Central memory CD8-positive, alpha-beta T cell (primary cell): Measurements from ENCODE around the gene NR3C2.

Source experiments
- ATAC-seq: fragments of 150-1000 bp; cut with Tn5 transposase; replicated peaks from 2 replicates; pipeline ENCODE4 v1.10.0; 2022; ENCODE audit warnings: mild to moderate bottlenecking, moderate FRiP score, moderate number of reproducible peaks; ENCODE audit not compliant: poor library complexity, severe bottlenecking; ENCODE audit errors: extremely low read depth
- DNase-seq, 2 donors: peaks; one replicate each; pipeline ENCODE4 v3.0.0; 2021; ENCODE audit warnings: low spot score in 2 of 2
- H3K27ac Mint-ChIP-seq: one replicate; pipeline ENCODE4 v1.8.0; 2022; ENCODE audit warnings: low read depth, mild to moderate bottlenecking, moderate library complexity, mixed read lengths
- H3K27me3 Mint-ChIP-seq: one replicate; pipeline ENCODE4 v1.8.0; 2022; ENCODE audit warnings: mixed read lengths
- H3K36me3 Mint-ChIP-seq: one replicate; pipeline ENCODE4 v1.8.0; 2022; ENCODE audit warnings: mild to moderate bottlenecking, moderate library complexity, mixed read lengths; ENCODE audit not compliant: insufficient read depth
- H3K4me1 Mint-ChIP-seq: one replicate; pipeline ENCODE4 v1.8.0; 2022; ENCODE audit warnings: mixed read lengths
- H3K4me3 Mint-ChIP-seq: one replicate; pipeline ENCODE4 v1.8.0; 2022; ENCODE audit warnings: mild to moderate bottlenecking, moderate library complexity, mixed read lengths
- H3K9me3 Mint-ChIP-seq: one replicate; pipeline ENCODE4 v1.8.0; 2022; ENCODE audit warnings: mixed read lengths

The NR3C2 gene

GRCh38 chr4:148430854-148431253, 11.4 kb downstream of the NR3C2 start:
- Mint-ChIP-seq H3K36me3 (peaks cover 6% of the 10 kb centered on the region), H3K4me1 (peaks cover 49% of the 10 kb centered on the region), H3K27ac (no peak overlapping the region), H3K9me3 (no peaks in the 10 kb centered on the region), H3K4me3 (no peak overlapping the region), H3K27me3 (no peaks in the 10 kb centered on the region)
- ATAC-seq = no peak
- DNase-seq = no peak

- ATAC-seq (no peak), DNase-seq (no peak)
- H3K27ac Mint-ChIP-seq = peak overlapping the region; percentile 9
- H3K9me3 Mint-ChIP-seq = no peaks in the 10 kb centered on the region
- H3K36me3 Mint-ChIP-seq = peaks cover 4% of the 10 kb centered on the region
- peaks cover 41% of the 10 kb centered on the region for H3K4me1 Mint-ChIP-seq
- no peaks in the 10 kb centered on the region for H3K27me3 Mint-ChIP-seq
- no peak overlapping the region for H3K4me3 Mint-ChIP-seq
These were observed 13.0 kb downstream of the NR3C2 start for GRCh38 chr4:148429206-148429605.

GRCh38 chr4:148426643-148427042, 15.6 kb downstream of the NR3C2 start:
- no peak overlapping the region for H3K27ac Mint-ChIP-seq

GRCh38 chr4:148425327-148426110, 16.7 kb downstream of the NR3C2 start:
- peaks cover 2% of the 10 kb centered on the region for H3K36me3 Mint-ChIP-seq
- ATAC-seq = no peak
- no peak overlapping the region for H3K4me3 Mint-ChIP-seq
- peaks cover 55% of the 10 kb centered on the region for H3K4me1 Mint-ChIP-seq
- H3K27me3 Mint-ChIP-seq = no peaks in the 10 kb centered on the region
- no peak for DNase-seq
- H3K27ac Mint-ChIP-seq = no peak overlapping the region
- H3K9me3 Mint-ChIP-seq = no peaks in the 10 kb centered on the region

More at GRCh38 chr4:148426643-148427042, 15.6 kb downstream of the NR3C2 start:
- Mint-ChIP-seq H3K4me1 (peaks cover 51% of the 10 kb centered on the region), H3K4me3 (no peak overlapping the region), H3K36me3 (peaks cover 4% of the 10 kb centered on the region), H3K27me3 (no peaks in the 10 kb centered on the region), H3K9me3 (no peaks in the 10 kb centered on the region)
- DNase-seq (no peak), ATAC-seq (no peak)

DNA sequence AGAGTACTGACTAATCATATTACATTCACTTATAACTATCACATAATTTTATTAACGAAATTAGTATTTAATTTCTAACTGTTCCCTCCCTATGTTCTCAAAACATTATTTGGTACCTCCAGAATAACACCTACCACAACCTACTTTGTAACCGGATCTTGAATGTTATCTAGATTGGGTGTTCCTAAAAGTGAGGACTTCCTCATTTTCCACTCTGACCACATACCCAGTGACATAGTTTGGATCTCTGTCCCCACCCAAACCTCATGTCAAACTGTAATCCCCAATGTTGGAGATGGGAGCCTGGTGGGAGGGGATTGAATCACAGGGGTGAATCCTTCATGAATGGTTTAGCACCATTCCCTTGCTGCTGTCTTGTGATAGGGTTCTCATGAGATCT, 21.8 kb downstream of the NR3C2 start:
- H3K27ac Mint-ChIP-seq = no peak overlapping the region
- no peaks in the 10 kb centered on the region for H3K9me3 Mint-ChIP-seq
- no peaks in the 10 kb centered on the region for H3K27me3 Mint-ChIP-seq
- peaks cover 35% of the 10 kb centered on the region for H3K4me1 Mint-ChIP-seq
- ATAC-seq = no peak
- H3K36me3 Mint-ChIP-seq = peaks cover 2% of the 10 kb centered on the region
- H3K4me3 Mint-ChIP-seq = no peak overlapping the region
- DNase-seq = no peak

GRCh38 chr4:148415500-148415899, 26.7 kb downstream of the NR3C2 start:
- ATAC-seq (no peak), DNase-seq (no peak)
- H3K9me3 Mint-ChIP-seq = no peaks in the 10 kb centered on the region
- no peak overlapping the region for H3K27ac Mint-ChIP-seq
- peaks cover 42% of the 10 kb centered on the region for H3K4me1 Mint-ChIP-seq
- H3K36me3 Mint-ChIP-seq = no peaks in the 10 kb centered on the region
- no peaks in the 10 kb centered on the region for H3K27me3 Mint-ChIP-seq
- no peak overlapping the region for H3K4me3 Mint-ChIP-seq

- no peak for DNase-seq
- no peaks in the 10 kb centered on the region for H3K36me3 Mint-ChIP-seq
These were observed 29.7 kb downstream of the NR3C2 start for GRCh38 chr4:148412460-148412994.

DNA sequence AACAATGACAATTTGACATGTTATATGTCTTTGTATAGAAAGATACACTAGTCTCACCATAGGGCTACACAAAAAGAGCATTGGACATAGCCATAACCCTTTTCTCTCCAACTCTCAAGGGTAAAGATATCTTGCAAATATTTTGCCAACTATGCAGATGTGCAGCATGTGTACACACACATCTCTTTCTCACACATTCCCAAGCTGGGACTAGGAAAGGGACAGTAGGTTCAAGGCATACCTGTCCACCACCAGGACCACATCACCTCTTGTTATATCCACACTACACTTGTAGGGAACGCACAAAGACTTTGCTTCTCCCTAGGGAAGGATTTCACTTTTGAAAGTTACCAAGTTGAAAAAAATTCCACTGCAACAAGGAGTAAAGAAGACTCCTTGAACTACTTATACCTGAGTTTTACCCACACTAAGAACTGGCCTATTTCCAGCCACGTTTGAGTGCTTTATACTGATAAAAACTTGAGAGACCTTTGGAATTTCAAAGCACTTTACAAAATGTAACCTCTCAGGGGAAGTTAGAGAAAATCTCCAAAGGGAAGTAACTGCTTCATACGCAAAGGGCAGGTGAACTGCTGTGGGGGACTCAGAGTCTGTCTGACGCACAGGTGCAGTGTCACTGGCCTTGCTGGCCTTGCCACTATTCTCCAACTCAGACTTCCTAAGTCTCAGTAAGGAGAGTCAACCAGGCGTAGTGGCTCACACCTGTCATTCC, 36.9 kb downstream of the NR3C2 start:
- Mint-ChIP-seq H3K36me3 (no peaks in the 10 kb centered on the region), H3K9me3 (no peaks in the 10 kb centered on the region), H3K4me3 (no peak overlapping the region), H3K27ac (no peak overlapping the region), H3K27me3 (no peaks in the 10 kb centered on the region), H3K4me1 (no peaks in the 10 kb centered on the region)
- DNase-seq (no peak), ATAC-seq (no peak)

More at GRCh38 chr4:148412460-148412994, 29.7 kb downstream of the NR3C2 start:
- Mint-ChIP-seq H3K27ac (no peak overlapping the region), H3K27me3 (no peaks in the 10 kb centered on the region), H3K4me3 (no peak overlapping the region), H3K9me3 (no peaks in the 10 kb centered on the region), H3K4me1 (peaks cover 40% of the 10 kb centered on the region)
- no peak for ATAC-seq

GRCh38 chr4:148398988-148399387, 43.2 kb downstream of the NR3C2 start:
- Mint-ChIP-seq H3K9me3 (no peaks in the 10 kb centered on the region), H3K27me3 (no peaks in the 10 kb centered on the region), H3K36me3 (no peaks in the 10 kb centered on the region), H3K4me3 (no peak overlapping the region), H3K27ac (no peak overlapping the region), H3K4me1 (peaks cover 18% of the 10 kb centered on the region)
- ATAC-seq = no peak
- DNase-seq = no peak

DNA sequence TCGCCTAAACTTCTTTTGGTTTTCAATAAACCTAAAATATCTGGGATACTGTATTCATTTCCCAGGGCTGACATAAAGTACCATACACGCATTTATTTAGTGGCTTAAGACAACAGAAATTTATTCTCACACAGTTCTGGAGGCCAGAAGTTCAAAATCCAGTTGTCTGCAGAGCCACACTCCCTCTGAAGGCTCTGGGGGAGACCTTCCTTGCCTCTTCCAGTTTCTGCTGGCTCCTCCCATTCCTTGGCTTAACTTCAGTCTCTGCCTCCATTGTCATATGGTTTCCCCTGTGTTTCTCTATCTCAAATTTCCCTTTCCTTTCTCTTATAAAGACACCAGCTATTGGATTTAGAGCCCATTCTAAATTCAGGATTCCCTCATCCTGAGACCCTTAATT, 44.4 kb downstream of the NR3C2 start:
- ATAC-seq (no peak), DNase-seq (no peak)
- Mint-ChIP-seq H3K27ac (no peak overlapping the region), H3K36me3 (no peaks in the 10 kb centered on the region), H3K4me3 (no peak overlapping the region), H3K9me3 (no peaks in the 10 kb centered on the region), H3K27me3 (no peaks in the 10 kb centered on the region), H3K4me1 (peaks cover 18% of the 10 kb centered on the region)

- Mint-ChIP-seq H3K4me1 (peaks cover 18% of the 10 kb centered on the region), H3K9me3 (no peaks in the 10 kb centered on the region), H3K27ac (no peak overlapping the region), H3K36me3 (no peaks in the 10 kb centered on the region), H3K4me3 (no peak overlapping the region), H3K27me3 (no peaks in the 10 kb centered on the region)
- no peak for DNase-seq
- ATAC-seq = no peak
These were observed 45.1 kb downstream of the NR3C2 start for GRCh38 chr4:148396986-148397673.

DNA sequence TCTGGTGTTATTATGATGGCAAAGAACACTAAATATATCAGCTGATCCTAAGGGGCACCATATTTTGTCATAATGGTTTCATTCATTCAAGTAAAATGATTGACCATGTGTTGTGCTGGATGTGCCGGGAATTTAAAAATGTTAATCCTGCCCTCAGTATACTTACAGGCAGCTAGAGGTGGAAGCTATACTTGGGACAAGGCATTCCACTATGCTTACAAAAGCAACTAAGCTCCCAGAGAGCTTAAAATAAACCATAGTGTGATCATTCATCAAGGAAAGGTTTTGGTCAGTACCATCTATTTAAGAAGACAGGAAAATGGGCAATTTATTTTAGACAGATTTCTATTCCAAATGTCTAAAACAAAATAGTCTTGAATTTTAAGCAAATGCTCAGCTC, 46.4 kb downstream of the NR3C2 start:
- DNase-seq (no peak), ATAC-seq (no peak)
- no peak overlapping the region for H3K4me3 Mint-ChIP-seq
- no peaks in the 10 kb centered on the region for H3K27me3 Mint-ChIP-seq
- no peaks in the 10 kb centered on the region for H3K9me3 Mint-ChIP-seq
- no peak overlapping the region for H3K27ac Mint-ChIP-seq
- H3K36me3 Mint-ChIP-seq = no peaks in the 10 kb centered on the region
- peaks cover 18% of the 10 kb centered on the region for H3K4me1 Mint-ChIP-seq
